HG02759 (cell line): ENCODE measurements around the gene FEZ2.
A peak's percentile ranks its signal among the peaks of the same experiment; 100 is the strongest.

Source experiments
- ATAC-seq: cut with Tn5 transposase; IDR thresholded peaks from one replicate; pipeline ENCODE4 v1.9.1; 2021; ENCODE audit warnings: mild to moderate bottlenecking, moderate library complexity; ENCODE audit not compliant: unreplicated experiment

Gene FEZ2

DNA sequence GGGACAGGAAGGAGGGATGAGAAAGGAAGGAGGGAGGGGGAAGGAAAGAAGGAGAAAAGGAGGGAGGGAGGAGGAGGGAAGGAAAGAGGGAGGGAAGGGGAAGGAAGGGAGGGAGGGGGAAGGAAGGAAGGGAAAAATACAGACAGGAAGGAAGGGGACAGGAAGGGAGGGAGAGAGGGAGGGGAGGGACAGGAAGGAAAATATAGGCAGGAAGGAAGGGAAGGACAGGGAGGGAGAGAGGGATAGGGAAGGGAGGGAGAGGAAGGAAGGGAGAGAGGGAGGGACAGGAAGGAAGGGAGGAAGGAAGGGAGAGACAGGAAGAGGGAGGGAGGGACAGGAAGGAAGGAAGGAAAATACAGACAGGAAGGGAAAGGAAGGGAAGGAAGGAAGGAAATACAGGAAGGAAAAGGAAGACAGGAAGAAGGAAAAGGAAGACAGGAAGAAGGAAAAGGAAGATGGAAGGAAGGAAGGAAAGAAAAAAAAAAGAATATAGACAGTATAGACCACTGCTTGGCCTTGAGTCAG is 63.6 kb downstream of the FEZ2 start:
- no peak for ATAC-seq

- peak; percentile 24 for ATAC-seq
Observed at GRCh38 chr2:36530983-36531354, 67.0 kb downstream of the FEZ2 start.

DNA sequence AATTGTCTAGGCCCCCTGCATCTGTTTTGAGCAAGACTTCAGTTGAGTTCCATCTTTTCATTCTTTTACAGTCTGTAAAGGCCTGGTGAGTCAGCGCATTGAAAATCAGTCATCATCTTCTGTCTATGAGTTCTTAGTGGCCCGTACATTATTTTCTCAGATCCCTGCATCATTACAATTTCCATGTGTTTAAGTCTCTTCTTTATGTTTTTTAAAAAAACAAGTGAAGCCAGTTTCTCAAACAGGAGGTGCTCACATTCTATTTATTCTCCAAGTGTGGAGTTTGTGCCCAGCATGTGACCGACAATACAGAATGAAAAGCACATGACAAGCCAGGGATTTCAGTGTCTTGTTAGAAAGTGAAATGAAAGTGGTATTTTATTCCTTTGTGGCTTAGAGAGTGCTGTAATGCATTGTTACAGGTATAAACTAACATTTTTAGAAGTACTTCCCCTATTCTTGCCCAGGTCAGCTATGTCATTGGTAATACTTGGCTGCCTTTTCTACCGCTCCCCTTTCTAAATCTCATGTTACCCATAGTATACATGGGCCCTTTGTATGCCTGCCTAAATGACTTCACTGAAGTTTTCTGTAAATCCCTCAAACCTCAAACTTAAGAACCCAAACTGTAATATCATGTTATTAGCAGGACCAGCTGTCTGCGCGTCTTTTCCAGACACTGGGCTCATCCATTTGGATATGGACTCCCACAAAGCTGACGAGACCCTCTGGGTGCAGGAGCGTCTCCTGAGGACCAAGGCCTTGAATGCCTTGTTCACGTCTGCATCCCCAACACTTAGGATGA is 67.6 kb downstream of the FEZ2 start:
- ATAC-seq = peak; percentile 80

DNA sequence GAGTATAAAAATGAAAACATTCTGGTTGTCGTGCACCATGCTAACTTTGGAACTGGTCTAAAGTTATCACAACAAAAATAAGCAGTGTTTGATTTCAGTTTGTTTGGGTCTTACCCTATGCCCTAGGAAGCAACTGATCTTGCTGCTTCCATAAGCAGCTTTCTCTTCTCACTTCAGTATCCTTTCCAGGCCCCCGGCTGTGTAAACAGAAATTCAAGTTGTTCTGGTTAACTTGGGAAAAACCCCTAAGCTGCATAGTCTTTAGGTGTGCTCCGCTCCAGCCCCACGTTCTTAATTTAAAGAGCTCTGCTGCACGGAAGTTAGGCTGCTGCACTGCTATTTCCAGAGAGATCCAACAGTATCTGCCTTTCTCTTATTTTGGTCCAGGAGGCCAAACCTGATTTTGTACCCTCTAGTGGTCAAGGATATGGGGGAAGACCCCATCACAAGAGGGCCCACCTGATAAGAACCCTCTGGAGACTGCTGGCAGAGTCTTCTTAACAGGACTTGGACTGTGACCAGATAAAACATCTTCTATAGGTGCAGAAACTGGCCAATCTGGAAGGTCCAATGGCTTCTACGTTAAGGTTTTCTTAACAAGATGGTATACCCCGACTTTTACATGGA is 69.1 kb downstream of the FEZ2 start:
- ATAC-seq = no peak

GRCh38 chr2:36528274-36528673 is 69.7 kb downstream of the FEZ2 start:
- ATAC-seq = peak; percentile 47

GRCh38 chr2:36526226-36526625 is 71.7 kb downstream of the FEZ2 start:
- ATAC-seq = no peak

DNA sequence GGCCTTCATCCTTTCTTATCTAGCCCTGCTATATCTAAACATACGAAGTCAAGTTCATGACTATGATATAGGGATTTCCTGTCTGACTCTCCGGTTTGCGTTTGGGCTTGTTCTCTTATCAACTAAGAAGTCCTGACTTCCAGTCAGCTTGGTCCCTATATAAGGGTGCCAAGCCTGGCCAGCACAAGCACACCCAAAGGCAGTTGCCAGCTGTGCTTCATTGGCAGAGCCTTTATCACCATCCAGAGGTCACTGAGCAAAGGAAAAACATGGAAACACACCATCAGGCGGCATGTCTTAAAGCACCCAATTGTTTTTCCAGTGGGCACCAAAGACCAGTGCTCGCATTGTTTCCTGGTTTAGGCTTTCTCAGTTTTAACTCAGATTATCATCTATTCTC is 72.7 kb downstream of the FEZ2 start:
- ATAC-seq = no peak

GRCh38 chr2:36523153-36523552 is 74.8 kb downstream of the FEZ2 start:
- no peak for ATAC-seq

- no peak for ATAC-seq
Observed at GRCh38 chr2:36520431-36520830, 77.5 kb downstream of the FEZ2 start.

GRCh38 chr2:36516136-36516870 is 81.7 kb downstream of the FEZ2 start:
- ATAC-seq = no peak

DNA sequence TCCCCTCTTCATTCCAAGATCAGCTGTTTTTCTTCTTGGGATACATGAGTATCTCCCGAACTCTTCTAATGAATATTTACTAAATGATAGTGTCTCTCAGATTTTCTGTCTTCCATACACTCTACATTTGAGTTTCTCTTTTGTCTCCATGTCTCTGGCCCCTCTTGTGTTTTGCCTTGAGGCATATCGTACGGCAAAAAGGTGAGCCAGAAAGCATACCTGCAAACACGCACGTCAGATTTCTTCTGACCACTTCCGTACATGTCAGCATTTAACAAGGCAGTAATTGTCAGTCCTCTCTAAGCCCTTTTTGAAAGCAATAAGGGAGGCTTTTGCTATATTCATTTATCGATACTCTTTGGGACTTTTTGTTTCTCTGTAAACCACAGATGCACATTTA is 82.4 kb downstream of the FEZ2 start:
- ATAC-seq = no peak

- ATAC-seq = no peak
Observed at GRCh38 chr2:36513661-36514060, 84.3 kb downstream of the FEZ2 start.

GRCh38 chr2:36512705-36513104 is 85.3 kb downstream of the FEZ2 start:
- no peak for ATAC-seq

- no peak for ATAC-seq
Observed at GRCh38 chr2:36511858-36512603, 85.9 kb downstream of the FEZ2 start.

DNA sequence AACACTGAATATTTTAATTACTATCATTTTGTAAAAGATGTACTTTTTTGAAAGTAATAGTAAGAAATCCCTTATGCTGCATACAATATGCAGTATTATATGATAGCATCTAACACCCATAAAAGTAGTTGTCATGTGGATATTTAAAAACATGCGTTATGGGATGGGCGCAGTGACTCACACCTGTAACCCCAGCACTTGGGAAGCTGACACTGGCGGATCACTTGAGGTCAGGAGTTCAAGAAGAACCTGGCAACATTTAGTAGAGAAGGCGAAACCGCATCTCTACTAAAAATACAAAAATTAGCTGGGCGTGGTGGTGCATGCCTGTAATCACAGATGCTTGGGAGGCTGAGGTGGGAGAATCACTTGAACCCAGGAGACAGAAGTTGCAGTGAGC is 88.9 kb downstream of the FEZ2 start:
- ATAC-seq = no peak

DNA sequence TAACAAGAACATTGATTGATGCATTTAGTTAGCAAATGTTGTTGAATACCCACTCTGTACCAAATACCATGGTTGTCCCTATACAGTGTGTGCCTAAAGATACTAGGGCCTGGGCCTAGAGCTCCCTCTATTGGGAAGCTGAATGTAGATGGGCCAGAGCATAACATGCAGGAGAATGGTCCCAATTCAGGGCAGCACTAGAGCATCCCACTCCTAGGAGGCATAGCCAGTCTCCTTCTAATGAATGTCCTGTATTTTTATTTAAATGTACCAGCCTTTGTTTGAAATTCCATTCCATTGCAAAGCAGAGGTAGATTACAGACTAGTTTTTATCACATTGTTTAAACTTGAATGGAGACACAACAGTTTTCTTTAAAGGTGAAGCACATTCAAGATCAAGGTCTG is 90.6 kb downstream of the FEZ2 start:
- ATAC-seq = peak; percentile 97
